Lower lobe of right lung (tissue), 2 donors: ENCODE data around the gene TRAF5. TPM values are rescaled to one million over a fixed set of nuclear protein-coding genes. Genes with fewer than 3 reads are reported as not detected.

Experiments used
- ATAC-seq, 2 donors: fragments of 200-7000 bp; cut with Tn5 transposase; one replicate each; pipeline ENCODE4 v1.9.1; 2020 to 2022; ENCODE audit warnings: mild to moderate bottlenecking in 2 of 2, moderate library complexity in 2 of 2
- DNase-seq: peaks from one replicate; pipeline ENCODE4 v3.0.0-alpha.2; 2020
- H3K27ac ChIP-seq: fragments of 200-600 bp; one replicate; pipeline ENCODE4 v1.8.0; 2022
- H3K27me3 ChIP-seq: fragments of 200-600 bp; one replicate; pipeline ENCODE4 v1.8.0; 2022; ENCODE audit warnings: low read depth
- H3K36me3 ChIP-seq: fragments of 200-600 bp; one replicate; pipeline ENCODE4 v1.8.0; 2022; ENCODE audit warnings: mild to moderate bottlenecking
- H3K4me1 ChIP-seq: fragments of 200-600 bp; one replicate; pipeline ENCODE4 v1.8.0; 2022
- H3K4me3 ChIP-seq: fragments of 200-600 bp; one replicate; pipeline ENCODE4 v1.8.0; 2022; ENCODE audit warnings: mild to moderate bottlenecking
- H3K9me3 ChIP-seq: fragments of 200-600 bp; one replicate; pipeline ENCODE4 v1.8.0; 2022
- intact Hi-C: fragments of 100-400 bp; cut with DNase I; formaldehyde crosslinking; loops from one replicate; pipeline ENCODE4 v1.11.0; 2022
- total RNA-seq: library from RNA; stranded (reverse); fragmentation: NEBNext Ultra II Directional; extraction: Animal tissue kit (Norgen Biotek cat#: 25700); gene quantifications from one replicate; pipeline ENCODE4 v1.2.1, GENCODE V29; 2021
- TF ChIP-seq, protein P1 (sequence below): fragments of 200-600 bp; IDR thresholded peaks from one replicate; pipeline ENCODE4 v1.8.0; 2022; ENCODE audit warnings: antibody characterized with exemption, mild to moderate bottlenecking
- donor health status: DM: no; HTN: yes; CAD: no; lungs with severe emphysema.

TRAF5 gene
- total RNA-seq, 1 donor from 2014 or later: 8.8 TPM

DNA sequence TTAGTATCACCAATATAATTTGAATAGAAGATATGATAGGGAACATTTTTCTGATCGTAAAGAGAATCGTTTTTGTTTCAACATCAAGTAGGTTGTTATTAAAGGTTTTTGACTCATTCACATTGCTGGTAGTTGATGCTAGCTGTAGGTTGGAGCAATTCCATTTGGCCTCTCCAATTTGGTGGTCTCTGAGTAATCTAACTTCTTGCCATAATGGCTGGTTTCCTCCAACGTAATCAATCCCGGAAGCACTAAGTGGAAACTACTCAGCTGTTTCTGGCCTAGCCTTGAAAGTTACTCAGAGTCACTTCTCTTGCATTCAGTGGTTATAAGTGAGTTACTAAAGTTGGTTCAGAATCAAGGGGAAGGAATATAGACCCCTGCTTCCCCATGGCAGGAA is 41.4 kb upstream of the TRAF5 start:
- intact Hi-C loops: no loop called here
- Histone ChIP-seq H3K27me3 (no peaks in the 10 kb centered on the region), H3K9me3 (no peaks in the 10 kb centered on the region), H3K4me3 (no peak overlapping the region), H3K36me3 (peaks cover 90% of the 10 kb centered on the region), H3K27ac (no peak overlapping the region), H3K4me1 (no peaks in the 10 kb centered on the region)
- DNase-seq (no peak), ATAC-seq (no peak)
- TF ChIP-seq, protein P1, sequence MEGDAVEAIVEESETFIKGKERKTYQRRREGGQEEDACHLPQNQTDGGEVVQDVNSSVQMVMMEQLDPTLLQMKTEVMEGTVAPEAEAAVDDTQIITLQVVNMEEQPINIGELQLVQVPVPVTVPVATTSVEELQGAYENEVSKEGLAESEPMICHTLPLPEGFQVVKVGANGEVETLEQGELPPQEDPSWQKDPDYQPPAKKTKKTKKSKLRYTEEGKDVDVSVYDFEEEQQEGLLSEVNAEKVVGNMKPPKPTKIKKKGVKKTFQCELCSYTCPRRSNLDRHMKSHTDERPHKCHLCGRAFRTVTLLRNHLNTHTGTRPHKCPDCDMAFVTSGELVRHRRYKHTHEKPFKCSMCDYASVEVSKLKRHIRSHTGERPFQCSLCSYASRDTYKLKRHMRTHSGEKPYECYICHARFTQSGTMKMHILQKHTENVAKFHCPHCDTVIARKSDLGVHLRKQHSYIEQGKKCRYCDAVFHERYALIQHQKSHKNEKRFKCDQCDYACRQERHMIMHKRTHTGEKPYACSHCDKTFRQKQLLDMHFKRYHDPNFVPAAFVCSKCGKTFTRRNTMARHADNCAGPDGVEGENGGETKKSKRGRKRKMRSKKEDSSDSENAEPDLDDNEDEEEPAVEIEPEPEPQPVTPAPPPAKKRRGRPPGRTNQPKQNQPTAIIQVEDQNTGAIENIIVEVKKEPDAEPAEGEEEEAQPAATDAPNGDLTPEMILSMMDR: no peak

DNA sequence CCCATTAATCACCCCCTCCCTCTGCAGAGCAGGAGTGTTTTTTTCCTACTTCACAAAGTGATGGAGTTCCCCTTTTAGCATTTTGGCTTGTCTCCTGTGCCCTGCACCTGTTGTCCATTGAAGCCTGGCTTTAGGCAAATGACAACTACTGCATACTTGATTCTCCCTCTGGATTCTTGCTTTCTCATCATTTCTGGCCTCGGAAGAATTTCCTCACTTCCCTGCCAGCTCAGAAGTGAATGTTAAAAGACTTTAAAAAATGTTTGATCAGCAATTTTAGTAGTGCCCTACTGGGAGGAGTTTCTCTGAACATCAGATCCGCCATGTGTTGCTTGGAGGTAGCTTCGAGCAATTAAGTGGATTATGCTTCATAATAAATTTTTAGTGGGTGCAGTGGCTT is 39.4 kb upstream of the TRAF5 start:
- ATAC-seq (no peak), DNase-seq (no peak)
- intact Hi-C loops: no loop called here
- Histone ChIP-seq H3K4me3 (no peak overlapping the region), H3K36me3 (peaks cover 90% of the 10 kb centered on the region), H3K9me3 (no peaks in the 10 kb centered on the region), H3K27me3 (no peaks in the 10 kb centered on the region), H3K27ac (no peak overlapping the region), H3K4me1 (no peaks in the 10 kb centered on the region)
- TF ChIP-seq, protein P1: no peak

DNA sequence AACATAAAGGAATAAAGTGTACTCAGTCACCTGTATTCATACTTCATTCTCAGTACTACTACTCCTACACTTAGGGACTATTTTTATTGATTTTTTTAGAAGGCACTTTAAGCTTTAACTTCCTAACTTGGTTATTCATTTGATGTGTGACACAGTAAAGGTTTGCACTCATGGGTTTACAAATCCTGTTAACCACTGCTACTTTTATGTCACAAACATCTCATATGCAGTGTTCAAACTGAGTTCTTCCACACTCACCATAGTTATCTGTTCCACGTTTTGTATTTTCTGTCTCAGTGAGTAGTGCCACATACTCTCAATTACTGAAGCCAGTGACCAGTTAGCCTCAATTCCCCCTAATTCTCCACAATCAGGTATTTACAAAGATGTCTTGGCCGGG is 34.2 kb upstream of the TRAF5 start:
- intact Hi-C loops: no loop called here

DNA sequence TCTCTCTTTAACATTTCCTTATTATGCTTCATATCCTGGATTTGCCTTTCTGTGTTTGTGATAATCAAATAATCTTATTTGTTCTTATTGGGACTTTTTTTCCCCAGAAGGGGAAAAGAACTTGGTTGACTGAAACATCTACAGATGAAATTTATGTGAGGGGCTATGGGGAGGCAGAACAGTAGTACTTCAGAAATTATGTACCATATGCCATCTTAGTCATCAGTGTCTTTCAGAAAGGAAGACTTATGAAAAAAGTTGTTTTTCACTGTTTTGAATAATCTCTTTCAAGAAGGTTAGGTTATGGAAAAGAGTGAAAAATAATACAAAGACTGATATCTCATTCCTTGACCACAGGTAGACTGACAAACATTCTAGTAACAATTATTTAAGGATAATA is 30.2 kb upstream of the TRAF5 start:
- no peaks in the 10 kb centered on the region for H3K9me3 ChIP-seq
- no peak overlapping the region for H3K4me3 ChIP-seq
- ATAC-seq (no peak), DNase-seq (no peak)
- intact Hi-C loops: no loop called here
- H3K36me3 ChIP-seq: peaks cover 97% of the 10 kb centered on the region
- no peak overlapping the region for H3K27ac ChIP-seq
- TF ChIP-seq, protein P1: no peak
- no peaks in the 10 kb centered on the region for H3K4me1 ChIP-seq
- H3K27me3 ChIP-seq: no peaks in the 10 kb centered on the region

More for the DNA sequence above, 34.2 kb upstream of the TRAF5 start:
- Histone ChIP-seq H3K9me3 (no peaks in the 10 kb centered on the region), H3K36me3 (peaks cover 93% of the 10 kb centered on the region), H3K27ac (no peak overlapping the region), H3K4me1 (no peaks in the 10 kb centered on the region), H3K27me3 (no peaks in the 10 kb centered on the region), H3K4me3 (no peak overlapping the region)
- DNase-seq (no peak), ATAC-seq (no peak)
- TF ChIP-seq, protein P1: no peak

DNA sequence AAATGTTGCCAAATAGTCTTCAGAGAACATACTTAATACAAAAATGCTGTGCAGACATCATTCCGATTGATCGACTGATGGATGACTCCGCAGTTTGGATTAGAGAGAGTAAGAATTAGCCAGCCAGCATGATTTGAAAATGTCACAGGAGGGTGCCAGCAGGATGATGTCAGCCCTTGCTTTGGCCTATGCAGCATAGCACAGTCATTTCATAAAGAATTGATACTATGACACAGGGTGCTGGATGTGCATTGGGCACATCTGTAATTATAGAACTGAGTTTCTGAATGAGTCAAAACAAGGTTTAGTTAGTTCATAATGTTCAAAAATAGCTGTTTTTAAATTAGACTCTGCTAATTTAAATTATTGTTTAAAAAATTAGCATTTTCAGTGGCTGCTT is 21.6 kb upstream of the TRAF5 start:
- H3K36me3 ChIP-seq: peaks cover 60% of the 10 kb centered on the region
- no peaks in the 10 kb centered on the region for H3K4me1 ChIP-seq
- H3K4me3 ChIP-seq: no peak overlapping the region

More for the DNA sequence above, 21.6 kb upstream of the TRAF5 start:
- intact Hi-C loops: no loop called here
- no peak for DNase-seq
- no peak for ATAC-seq
- Histone ChIP-seq H3K27me3 (no peaks in the 10 kb centered on the region), H3K9me3 (no peaks in the 10 kb centered on the region), H3K27ac (no peak overlapping the region)
- TF ChIP-seq, protein P1: no peak
